ENCODE data around the gene COX6B1. TPM values are rescaled to one million over a fixed set of nuclear protein-coding genes. Genes with fewer than 3 reads are reported as not detected.

COX6B1 gene
- polyA plus RNA-seq, 1 experiment: 463 TPM

DNA sequence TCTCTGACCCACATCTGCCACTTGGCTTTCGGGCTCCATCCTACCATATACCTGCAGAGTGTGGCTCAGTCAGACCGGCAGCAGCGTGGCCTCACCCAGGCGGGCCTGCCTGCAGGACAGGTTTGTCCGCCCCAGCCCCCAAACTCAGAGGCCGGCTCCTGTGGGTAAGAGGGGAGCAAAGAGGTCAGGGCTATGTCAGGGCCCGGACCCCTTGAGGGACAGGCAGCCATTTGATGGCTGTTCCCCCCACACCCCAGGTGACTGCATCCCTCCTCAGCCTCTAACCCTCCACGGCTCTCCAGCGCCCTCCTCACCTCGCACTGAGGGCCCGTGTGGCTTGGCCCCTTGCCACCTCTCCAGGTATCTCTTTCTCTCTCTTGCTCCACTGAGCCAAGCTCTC, 43.9 kb downstream of the COX6B1 start:
- Histone ChIP-seq H3K36me3 (ENCODE audit: control insufficient read depth, insufficient read depth, low read length) (no peaks in the 10 kb centered on the region), H3K27me3 (ENCODE audit: control insufficient read depth, insufficient read depth, low read length) (peaks cover 2% of the 10 kb centered on the region), H3K4me3 (ENCODE audit: low read depth, low read length) (no peak overlapping the region)
- ChIA-PET POLR2A (no interaction called here), CTCF (interaction anchor here (0.7 to 3.2 kb wide), 8 partner anchors 8 to 339 kb away, joined by 3 to 30 read pairs (median 4); partner anchors contain the start of genes COX6B1, PRODH2 and ZBTB32)
- no peak for DNase-seq (ENCODE audit: low read depth)
- TF ChIP-seq, protein P1, sequence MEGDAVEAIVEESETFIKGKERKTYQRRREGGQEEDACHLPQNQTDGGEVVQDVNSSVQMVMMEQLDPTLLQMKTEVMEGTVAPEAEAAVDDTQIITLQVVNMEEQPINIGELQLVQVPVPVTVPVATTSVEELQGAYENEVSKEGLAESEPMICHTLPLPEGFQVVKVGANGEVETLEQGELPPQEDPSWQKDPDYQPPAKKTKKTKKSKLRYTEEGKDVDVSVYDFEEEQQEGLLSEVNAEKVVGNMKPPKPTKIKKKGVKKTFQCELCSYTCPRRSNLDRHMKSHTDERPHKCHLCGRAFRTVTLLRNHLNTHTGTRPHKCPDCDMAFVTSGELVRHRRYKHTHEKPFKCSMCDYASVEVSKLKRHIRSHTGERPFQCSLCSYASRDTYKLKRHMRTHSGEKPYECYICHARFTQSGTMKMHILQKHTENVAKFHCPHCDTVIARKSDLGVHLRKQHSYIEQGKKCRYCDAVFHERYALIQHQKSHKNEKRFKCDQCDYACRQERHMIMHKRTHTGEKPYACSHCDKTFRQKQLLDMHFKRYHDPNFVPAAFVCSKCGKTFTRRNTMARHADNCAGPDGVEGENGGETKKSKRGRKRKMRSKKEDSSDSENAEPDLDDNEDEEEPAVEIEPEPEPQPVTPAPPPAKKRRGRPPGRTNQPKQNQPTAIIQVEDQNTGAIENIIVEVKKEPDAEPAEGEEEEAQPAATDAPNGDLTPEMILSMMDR (IDR thresholded peaks at IDR 0.05; ENCODE audit: insufficient read depth, low read depth, low read length): no peak

DNA sequence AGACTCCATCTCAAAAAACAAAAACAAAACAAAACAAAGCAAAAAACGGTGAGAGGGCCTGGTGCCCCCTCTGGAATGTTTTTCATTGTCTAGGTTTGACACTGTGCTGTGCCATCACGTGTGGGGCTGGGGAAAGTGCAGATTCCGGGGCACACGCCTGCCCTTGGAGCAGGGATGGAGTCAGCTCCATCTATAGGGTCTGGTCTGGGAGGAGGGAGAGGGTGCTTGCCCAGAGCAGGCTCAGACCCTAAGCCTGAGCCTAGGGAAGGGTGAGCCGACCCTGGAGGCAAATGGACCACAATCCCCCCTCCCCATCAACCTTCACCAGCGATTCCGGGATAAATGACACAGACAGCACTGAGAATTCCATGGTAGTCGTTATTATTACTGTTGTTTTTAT, 45.3 kb downstream of the COX6B1 start:
- CTCF ChIA-PET: interaction anchor here (0.6 to 3.2 kb wide), 11 partner anchors 9 to 341 kb away, joined by 3 to 30 read pairs (median 4); partner anchors contain the start of genes PRODH2 and ZBTB32
- POLR2A ChIA-PET: no interaction called here
- Histone ChIP-seq H3K4me3 (ENCODE audit: low read depth, low read length) (no peak overlapping the region), H3K36me3 (ENCODE audit: control insufficient read depth, insufficient read depth, low read length) (no peaks in the 10 kb centered on the region), H3K27me3 (ENCODE audit: control insufficient read depth, insufficient read depth, low read length) (peaks cover 2% of the 10 kb centered on the region)
- TF ChIP-seq, protein P1 (IDR thresholded peaks at IDR 0.05; ENCODE audit: insufficient read depth, low read depth, low read length): no peak
- DNase-seq (ENCODE audit: low read depth): no peak

DNA sequence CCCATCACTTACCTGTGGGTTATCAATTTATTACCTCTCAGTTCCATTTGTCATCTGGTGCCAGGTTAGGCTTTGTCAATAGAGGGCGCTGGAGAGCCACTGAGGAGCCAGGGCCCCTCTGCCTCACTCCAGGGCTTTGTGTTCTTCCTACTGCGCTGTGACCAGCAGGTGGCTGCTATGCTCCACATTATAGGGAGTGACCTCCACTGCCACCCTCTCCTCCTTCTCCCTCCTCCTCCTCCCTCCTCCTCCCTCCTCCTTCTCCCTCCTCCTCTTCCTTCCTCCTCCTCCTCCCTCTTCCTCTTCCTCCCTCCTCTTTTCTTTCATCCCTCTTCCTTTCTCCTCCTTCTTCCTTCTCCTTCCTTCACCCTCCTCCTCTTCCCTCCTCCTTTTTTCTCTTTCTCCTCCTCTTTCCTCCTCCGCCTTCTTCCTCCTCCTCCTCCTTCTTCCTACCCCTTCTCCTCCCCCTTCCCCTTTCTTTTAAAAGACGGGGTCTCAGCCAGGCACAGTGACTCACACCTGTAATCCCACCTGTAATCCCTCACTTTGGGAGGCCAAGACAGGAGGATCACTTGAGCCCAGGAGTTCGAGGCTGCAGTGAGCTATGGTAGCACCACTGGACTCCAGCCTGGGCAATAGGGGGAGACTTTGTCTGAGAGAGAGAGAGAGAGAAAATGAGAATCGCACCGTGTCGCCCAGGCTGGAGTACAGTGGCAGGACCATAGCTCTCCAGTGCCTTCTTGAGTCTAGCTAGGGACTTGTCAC, 45.9 kb downstream of the COX6B1 start:
- no peaks in the 10 kb centered on the region for H3K36me3 ChIP-seq (ENCODE audit: control insufficient read depth, insufficient read depth, low read length)
- ChIA-PET CTCF (interaction anchor here (0.8 to 3.2 kb wide), 14 partner anchors 9 to 239 kb away, joined by 3 to 30 read pairs (median 4); partner anchors contain the start of genes PRODH2 and ZBTB32), POLR2A (no interaction called here)
- TF ChIP-seq, protein P1 (IDR thresholded peaks at IDR 0.05; ENCODE audit: insufficient read depth, low read depth, low read length): peak; percentile 99
- DNase-seq (ENCODE audit: low read depth): no peak
- H3K27me3 ChIP-seq (ENCODE audit: control insufficient read depth, insufficient read depth, low read length): peaks cover 2% of the 10 kb centered on the region
- no peak overlapping the region for H3K4me3 ChIP-seq (ENCODE audit: low read depth, low read length)

DNA sequence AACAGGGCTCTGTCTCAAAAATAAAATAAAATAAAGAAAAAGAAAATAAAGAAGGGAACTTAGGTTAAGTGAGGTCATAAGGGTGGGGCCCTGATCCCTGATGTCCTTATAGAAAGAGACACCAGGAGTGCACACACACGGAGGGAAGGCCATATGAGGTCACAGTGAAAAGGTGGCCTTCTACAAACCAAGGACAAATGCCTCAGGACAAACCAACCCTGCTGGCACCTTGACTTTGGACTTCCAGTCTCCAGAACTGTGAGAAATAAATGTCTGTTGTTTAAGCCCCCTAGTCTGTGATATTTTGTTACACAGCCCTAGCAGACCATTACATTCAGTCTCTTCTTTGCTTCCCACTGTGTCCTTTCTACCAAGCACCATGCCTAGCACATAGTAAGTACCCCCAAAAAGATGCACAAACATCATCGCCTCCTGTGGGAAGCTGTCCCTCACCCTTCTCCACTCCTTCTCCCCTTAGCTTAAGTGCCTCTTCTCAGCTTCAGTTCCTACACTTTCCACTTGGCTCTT, 47.8 kb downstream of the COX6B1 start:
- CTCF ChIA-PET: interaction anchor here (0.9 to 1.6 kb wide), 3 partner anchors 18 to 185 kb away, joined by 3 to 4 read pairs (median 3); no protein-coding TSS in a partner anchor
- POLR2A ChIA-PET: no interaction called here

DNA sequence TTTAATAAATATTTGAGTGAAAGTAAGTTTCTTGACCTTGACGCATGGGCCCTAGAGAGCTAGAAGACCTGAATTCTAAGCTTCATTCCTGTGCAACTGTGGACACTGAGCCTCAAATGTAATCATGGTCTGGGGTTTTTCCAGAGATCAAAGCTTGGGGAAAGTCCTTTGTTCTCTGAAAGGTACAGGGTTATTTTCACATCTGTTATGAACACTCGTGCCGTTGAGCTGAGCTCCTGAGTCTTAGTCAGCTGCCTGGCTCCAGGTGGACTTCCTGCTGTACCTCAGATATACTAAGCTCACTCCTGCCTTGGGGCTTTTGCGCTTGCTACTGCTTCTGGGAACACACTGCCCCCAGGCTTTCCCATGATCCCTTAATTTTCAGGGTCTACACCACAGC, 48.7 kb downstream of the COX6B1 start:
- ChIA-PET CTCF (interaction anchor here (0.9 to 1.6 kb wide), 4 partner anchors 17 to 186 kb away, joined by 3 to 6 read pairs (median 4); no protein-coding TSS in a partner anchor), POLR2A (no interaction called here)

More for the DNA sequence above, 47.8 kb downstream of the COX6B1 start:
- TF ChIP-seq, protein P1 (IDR thresholded peaks at IDR 0.05; ENCODE audit: insufficient read depth, low read depth, low read length): no peak
- no peaks in the 10 kb centered on the region for H3K36me3 ChIP-seq (ENCODE audit: control insufficient read depth, insufficient read depth, low read length)
- peaks cover 2% of the 10 kb centered on the region for H3K27me3 ChIP-seq (ENCODE audit: control insufficient read depth, insufficient read depth, low read length)
- no peak overlapping the region for H3K4me3 ChIP-seq (ENCODE audit: low read depth, low read length)
- no peak for DNase-seq (ENCODE audit: low read depth)

More for the DNA sequence above, 48.7 kb downstream of the COX6B1 start:
- TF ChIP-seq, protein P1 (IDR thresholded peaks at IDR 0.05; ENCODE audit: insufficient read depth, low read depth, low read length): no peak
- Histone ChIP-seq H3K4me3 (ENCODE audit: low read depth, low read length) (no peak overlapping the region), H3K27me3 (ENCODE audit: control insufficient read depth, insufficient read depth, low read length) (peaks cover 2% of the 10 kb centered on the region), H3K36me3 (ENCODE audit: control insufficient read depth, insufficient read depth, low read length) (no peaks in the 10 kb centered on the region)
- no peak for DNase-seq (ENCODE audit: low read depth)
